ENCODE data around the gene SPIRE2.

GRCh38 chr16:89881368-89881730 is 53.1 kb downstream of the SPIRE2 start:
- no peak for TF ChIP-seq CTCF (IDR thresholded peaks at IDR 0.05)
- no peak for TF ChIP-seq POLR2AphosphoS5 (IDR thresholded peaks at IDR 0.05)
- TF ChIP-seq POLR2A (IDR thresholded peaks at IDR 0.05) = no peak
- no peak for TF ChIP-seq EP300 (IDR thresholded peaks at IDR 0.05)

Data from gastroesophageal sphincter (tissue), 3 donors.